Superior temporal gyrus (tissue), 1 donor: ENCODE results near the gene MGRN1.

Source experiments
- DNase-seq: peaks from one replicate; pipeline ENCODE4 v3.0.0-alpha.2; 2016; ENCODE audit errors: extremely low spot score

The MGRN1 gene

DNA sequence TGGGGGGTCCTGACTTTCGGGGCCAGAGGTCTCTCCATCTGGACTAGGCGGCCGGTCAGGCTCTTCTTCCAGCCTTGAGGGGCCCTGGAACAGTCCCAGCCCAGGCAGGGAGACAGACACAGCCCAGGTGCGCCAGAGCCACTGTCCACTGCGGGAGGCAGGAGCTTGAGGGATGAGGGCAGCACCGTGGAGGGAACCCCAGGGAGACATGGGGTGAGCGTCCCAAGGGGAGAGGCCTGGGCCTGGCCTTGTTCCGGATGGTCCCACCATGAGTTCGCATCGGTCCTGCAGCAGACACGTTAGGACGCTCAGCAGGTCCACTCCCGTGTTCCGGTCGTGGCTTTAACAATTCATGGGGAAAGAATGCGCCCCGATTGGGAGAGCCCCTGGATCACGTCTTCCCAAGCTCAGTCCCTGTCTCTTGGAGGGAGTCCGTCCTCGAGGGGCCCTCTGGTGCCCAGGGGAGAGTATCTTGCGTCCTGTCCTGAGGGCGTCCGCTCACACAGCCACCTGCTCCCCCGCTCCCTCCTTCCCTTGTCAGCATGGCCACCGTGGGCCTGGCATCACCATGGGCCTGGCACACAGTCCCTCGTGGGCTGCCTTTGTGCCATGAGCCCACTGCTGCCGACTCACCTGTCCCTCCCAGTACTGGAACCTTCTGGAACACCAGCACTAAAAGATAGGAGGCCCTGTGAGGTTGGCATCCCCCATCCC lies 62.0 kb downstream of the MGRN1 start:
- no peak for DNase-seq

DNA sequence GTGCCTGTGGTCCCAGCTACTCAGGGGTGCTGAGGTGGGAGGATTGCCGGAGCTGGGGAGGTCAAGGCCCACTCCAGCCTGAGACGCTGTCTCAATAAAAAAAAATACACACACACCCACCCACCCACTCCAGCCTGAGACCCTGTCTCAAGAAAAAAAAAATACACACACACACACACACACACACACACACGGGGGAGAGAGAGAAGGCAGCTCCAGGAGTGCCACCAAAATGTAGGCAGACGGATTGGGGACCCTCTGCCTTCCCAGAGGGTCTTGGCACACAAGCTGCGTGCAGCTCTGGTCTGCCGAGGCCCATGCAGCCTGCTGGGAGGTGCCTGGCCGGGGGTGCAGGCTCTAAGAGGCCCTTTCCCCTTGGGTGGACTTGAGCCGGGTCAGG lies 62.8 kb downstream of the MGRN1 start:
- DNase-seq, result no peak

DNA sequence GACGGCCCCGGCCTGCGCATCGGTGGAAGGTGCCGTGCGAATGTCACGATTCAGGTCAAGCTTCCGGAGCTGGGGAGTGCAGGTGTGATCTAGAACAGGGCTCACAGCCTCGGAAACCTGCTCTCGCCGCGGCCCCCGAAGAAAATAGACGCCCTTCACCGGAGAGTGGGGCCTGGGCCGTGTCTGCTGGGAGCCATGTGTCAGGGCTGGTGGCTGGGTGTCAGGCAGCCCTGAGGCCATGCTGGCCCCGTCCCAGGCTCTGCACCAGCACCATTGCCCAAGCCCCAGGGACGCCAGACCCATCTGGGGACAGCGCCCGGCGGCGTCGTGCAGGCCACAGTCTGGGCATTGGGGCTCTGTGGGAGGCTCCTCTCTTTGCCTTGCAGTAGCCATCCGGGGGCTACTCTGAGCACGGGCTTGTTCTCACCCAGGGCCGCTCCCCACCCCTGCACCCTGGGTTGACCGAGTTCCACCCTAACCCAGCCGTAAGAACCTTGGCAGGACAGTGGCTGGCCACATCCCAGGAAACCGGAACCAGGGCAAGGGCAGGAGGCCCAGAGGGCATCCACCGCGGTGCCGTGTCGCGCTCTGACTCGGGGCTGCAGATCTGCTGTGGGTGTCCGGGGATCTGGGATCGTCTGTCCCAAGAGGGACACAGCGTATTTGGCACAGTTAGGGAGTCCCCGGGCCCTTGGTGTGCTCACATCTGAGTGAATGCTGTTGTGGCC lies 63.5 kb downstream of the MGRN1 start:
- DNase-seq, result no peak

DNA sequence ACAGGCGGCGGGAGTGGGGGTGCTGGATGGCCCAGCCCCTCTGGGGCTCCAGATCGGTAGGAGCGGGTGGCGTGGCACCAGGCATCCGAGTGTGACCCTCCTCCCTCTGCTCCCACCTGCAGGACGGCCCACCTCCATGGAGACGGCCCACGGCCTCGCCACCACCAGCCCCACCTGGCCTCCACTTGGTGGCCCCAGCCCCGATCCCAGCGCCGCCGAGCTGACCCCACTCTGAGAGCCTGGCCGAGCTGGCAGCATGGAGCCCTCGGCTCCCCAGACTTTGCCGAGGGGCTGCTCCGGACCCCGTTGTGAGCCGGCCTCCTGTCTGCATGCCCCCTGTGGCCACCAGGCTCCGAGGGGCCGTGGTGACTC lies 64.0 kb downstream of the MGRN1 start:
- no peak for DNase-seq

DNA sequence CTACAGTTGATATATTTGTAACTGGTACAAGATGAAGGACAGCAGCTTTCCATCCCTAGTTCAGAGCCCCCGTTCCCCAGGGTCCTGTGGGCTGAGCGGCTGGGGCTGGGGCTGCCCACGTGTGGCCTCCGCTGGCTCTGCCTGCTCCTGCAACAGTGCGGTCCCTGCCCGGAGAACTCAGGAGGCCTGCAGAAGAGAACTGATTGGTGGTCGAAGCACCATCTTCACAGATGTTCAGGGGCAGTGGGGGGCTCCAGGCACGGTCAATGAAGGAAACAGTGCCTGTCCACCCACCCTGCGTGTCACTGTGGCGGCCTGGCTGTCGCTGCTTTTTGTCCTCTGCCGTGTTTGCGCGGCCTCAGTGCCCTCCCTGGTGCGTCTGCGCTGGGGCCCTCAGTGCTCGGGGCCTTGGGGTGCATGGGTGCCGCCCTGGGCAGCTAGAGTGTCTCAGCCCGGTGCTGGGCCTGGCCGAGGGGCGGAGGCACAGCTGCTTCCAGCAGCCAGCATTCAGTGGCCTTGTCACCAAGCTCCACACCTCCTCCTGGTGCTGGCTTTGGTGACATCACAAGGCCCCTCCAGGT lies 64.6 kb downstream of the MGRN1 start:
- no peak for DNase-seq

DNA sequence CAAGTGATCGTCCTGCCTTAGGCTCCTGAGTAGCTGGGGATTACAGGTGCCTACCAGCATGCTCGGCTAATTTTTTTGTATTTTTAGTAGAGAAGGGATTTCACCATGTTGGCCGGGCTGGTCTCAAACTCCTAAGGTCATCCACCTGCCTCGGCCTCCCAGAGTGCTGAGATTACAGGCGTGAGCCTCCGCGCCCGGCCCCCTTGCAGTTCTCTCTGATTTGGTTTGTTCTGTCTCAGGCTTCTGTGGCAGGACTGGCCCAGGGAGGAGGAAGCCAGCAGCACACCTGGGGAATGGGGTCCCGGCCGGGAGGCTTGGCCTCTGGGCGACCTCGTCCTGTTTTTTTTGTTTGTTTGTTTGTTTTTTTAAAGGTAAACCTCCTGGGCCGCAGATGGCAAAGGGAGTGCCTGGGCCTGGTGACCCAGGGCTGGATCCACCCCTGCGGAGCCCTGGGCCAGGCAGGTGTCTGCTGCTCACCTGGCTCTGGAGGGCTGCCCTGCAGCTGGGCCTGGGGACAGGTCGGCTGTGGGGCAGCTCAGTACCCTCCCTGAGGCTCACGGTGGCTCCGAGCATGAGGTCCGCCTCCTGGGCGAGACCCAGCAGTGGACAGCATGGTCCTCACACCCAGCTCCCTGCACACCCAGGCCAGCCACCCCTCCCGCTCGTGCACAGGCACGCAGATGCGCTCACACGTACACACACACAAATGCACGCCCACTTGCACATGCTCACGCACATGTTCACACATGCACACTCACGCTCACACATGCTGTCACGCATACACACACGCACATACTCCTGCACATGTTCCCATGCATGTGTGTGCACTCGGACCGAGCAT lies 65.5 kb downstream of the MGRN1 start:
- no peak for DNase-seq

- no peak for DNase-seq
Measured at GRCh38 chr16:4690946-4691665, 66.5 kb downstream of the MGRN1 start.

- DNase-seq, result no peak
Measured at GRCh38 chr16:4691666-4692412, 67.2 kb downstream of the MGRN1 start.

- DNase-seq, result no peak
Measured at GRCh38 chr16:4692460-4693295, 68.1 kb downstream of the MGRN1 start.

- DNase-seq, result peak; percentile 94
Measured at GRCh38 chr16:4693296-4693955, 68.8 kb downstream of the MGRN1 start, which contains the start of gene NUDT16L1. Gene NUDT16L1 (plus strand): TSS chr16:4693562. CDS start chr16:4693727, 165 bp downstream.

- DNase-seq, result no peak
Measured at GRCh38 chr16:4693956-4694641, 69.5 kb downstream of the MGRN1 start.

- DNase-seq, result peak; percentile 45
Measured at GRCh38 chr16:4694642-4695451, 70.2 kb downstream of the MGRN1 start.

DNA sequence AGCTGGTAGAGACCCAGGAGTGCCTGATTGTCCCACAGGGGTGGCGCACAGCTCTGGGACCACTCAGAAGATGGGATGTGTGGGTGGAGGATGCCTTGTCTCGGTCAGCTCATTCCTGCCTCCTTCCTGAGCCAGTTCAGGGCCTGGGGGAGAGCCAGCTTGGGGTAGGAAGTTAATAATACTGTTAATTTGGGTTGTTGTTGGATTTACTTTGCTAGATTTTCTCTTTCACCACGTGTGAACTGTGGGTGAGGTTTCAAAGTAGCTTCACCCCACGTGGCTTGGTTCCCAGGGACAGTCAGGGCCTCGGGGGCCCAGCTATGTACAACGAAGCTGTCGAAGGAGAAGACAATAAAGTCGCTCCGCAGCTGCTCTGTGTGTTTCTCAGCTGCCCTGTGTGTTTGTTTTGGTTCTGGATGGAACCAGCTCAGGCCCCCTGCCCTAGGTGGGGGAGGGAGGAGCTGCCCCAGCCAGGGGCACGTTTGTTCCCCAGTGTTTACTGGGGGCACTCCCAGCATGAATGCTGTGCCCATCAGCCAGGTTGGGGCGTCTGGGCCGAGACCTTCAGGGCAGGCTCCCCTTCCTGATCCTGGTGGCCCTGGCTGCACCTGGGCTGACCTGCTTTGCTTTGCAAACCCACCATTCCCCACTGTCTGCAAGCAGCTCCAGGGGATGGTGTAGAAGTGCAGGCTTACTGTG lies 71.0 kb downstream of the MGRN1 start:
- no peak for DNase-seq

DNA sequence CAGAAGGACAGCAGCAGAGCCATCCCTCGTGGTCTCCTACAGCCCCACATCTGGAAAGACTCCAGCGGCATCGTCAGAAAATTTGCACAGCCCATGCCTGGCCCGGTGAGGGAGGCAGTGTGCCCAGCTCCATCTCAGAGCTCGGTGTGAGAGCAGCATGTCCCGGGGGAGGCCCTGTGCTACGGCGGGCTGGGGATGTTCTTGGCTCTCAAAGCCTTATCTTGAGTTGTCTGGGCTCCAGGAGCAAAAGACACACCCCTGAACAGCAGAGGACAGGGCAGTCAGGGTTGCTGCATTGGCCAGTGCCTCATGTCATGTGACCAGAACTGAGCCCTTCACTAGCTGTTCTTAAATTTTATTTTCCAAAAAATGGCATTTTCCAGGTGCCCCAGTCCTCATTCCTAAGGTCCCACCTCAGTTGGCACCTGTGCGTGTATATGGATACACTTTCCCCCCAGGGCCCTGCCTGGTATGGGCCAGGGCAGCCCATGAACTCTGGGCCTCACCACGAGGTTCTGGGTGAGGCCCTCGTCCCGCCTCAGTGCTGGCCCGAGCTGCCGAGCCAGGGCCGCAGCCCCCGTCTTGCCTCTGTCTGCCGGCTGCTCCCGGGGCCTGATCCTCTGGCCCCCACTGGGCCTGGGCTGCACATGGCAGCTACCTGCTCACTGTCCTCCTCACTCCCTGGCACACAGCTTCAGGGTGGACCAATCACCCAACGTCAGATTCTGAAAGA lies 71.7 kb downstream of the MGRN1 start:
- DNase-seq, result no peak

DNA sequence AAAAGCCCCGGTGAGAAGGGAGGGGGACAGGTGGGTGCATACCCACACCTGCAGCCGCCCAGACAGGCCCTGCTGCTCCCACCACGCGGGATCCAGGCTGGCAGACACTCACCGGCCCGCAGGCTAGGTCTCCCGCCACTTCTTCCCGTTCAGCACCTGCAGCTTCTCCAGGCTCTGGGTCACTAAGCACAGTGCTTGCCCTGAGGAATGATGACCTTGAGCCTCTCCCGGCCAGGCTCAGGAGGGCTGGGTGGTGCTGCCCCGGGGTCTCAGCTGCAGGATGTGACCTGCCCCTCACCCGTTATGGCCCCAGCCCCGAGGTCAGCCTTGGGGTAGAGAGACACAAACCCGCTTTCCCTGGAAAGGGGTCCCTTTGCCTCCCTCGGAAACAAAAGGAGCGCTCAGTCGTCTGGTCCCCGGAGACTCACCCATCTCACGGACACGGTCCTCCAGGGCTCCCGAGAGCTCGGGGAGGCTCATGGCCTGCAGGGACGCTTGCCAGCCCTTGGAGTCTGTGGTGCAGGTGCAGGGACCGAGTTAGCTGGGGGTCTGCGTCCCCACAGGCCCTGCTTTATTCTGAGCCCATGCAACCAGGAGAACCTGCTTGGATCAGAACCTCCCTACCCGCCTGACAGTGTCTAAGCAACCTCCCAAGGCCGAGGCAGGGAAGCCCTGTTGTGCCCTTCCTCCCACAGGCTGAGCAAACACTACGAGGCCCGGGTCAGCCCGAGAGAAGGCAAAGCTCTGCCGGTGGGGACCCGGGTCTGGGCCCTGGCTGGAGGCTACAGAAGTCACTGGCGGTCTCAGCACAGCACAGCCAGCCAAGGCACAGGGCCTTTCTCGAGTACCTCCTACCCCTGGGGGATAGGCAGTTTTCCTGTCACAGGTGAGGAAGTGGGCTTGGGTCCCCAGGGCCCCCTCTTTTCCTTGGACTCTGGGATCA lies 72.5 kb downstream of the MGRN1 start:
- no peak for DNase-seq
